ENCODE results near the gene TEX51.

TEX51 gene

GRCh38 chr2:126879348-126880298 lies 19.1 kb upstream of the TEX51 start:
- DNase-seq: no peak

- DNase-seq: no peak
Measured at GRCh38 chr2:126880324-126880723, 18.4 kb upstream of the TEX51 start.

- DNase-seq: no peak
Measured at GRCh38 chr2:126880817-126881216, 17.9 kb upstream of the TEX51 start.

GRCh38 chr2:126881591-126881990 lies 17.1 kb upstream of the TEX51 start:
- DNase-seq: no peak

GRCh38 chr2:126882181-126882580 lies 16.5 kb upstream of the TEX51 start:
- DNase-seq: no peak

GRCh38 chr2:126882736-126883665 lies 15.7 kb upstream of the TEX51 start:
- DNase-seq: no peak

- DNase-seq: no peak
Measured at GRCh38 chr2:126883666-126884040, 15.0 kb upstream of the TEX51 start.

GRCh38 chr2:126884861-126885750 lies 13.6 kb upstream of the TEX51 start:
- no peak for DNase-seq

- DNase-seq: no peak
Measured at GRCh38 chr2:126885751-126886210, 12.9 kb upstream of the TEX51 start.

- DNase-seq: no peak
Measured at GRCh38 chr2:126886211-126886915, 12.3 kb upstream of the TEX51 start.

GRCh38 chr2:126886916-126887280 lies 11.8 kb upstream of the TEX51 start:
- no peak for DNase-seq

GRCh38 chr2:126887506-126887905 lies 11.2 kb upstream of the TEX51 start:
- DNase-seq: no peak

- DNase-seq: no peak
Measured at GRCh38 chr2:126888046-126888445, 10.6 kb upstream of the TEX51 start.

- DNase-seq: no peak
Measured at GRCh38 chr2:126889071-126889470, 9.6 kb upstream of the TEX51 start.

- DNase-seq: no peak
Measured at GRCh38 chr2:126889496-126890135, 9.1 kb upstream of the TEX51 start.

GRCh38 chr2:126890136-126890510 lies 8.6 kb upstream of the TEX51 start:
- DNase-seq: no peak

GRCh38 chr2:126890551-126891450 lies 7.9 kb upstream of the TEX51 start:
- DNase-seq: no peak

GRCh38 chr2:126891681-126892500 lies 6.8 kb upstream of the TEX51 start:
- DNase-seq: no peak

- no peak for DNase-seq
Measured at GRCh38 chr2:126893153-126893552, 5.5 kb upstream of the TEX51 start.

Measured in DMS79 treated with DMSO at 0.1 percent for 48 hours (cell line).